Measurements from ENCODE around the gene FAM43A. TPM values are rescaled to one million over a fixed set of nuclear protein-coding genes. Genes with fewer than 3 reads are reported as not detected.
A peak's percentile ranks its signal among the peaks of the same experiment; 100 is the strongest.

The FAM43A gene
- total RNA-seq, 2 experiments from 2014 or later, result 2.4 to 2.6 TPM

DNA sequence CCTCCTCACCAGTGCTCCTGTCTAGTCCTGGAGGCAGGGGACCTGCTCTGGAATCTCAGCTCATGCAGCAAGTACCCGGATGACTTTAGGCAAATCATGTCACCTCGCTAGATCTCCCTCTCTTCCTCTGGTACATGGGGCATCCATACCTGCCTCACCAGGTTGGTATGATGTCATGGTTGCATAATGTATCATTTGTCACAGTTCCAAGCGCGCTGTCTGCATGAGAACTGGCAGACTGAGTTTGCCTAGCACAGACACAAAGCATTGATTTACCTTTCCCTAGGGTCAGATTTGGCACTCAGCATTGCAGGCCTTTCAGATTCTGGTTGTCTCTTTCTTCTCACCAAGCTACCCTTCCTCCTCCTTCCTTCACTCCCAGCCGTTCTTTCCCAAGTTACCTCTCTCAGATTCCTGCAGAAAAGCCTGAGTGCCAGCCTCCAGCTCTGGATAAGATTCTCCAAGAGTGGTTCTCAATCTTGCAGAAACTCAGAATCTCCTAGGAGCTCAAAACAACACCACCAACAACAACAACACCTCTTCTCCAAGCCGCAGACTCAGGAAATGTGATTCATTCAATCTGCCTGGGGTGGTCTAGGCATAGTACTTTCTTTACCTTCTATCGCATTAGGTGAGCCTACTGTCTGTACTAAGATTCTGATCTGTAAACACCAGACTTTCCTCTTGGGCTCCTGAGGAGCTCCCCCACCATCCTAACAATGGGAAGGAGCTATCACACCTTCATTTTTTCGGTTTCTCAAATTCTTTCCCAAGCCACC is 29.5 kb downstream of the FAM43A start:
- H3K36me3 ChIP-seq (ENCODE audit: insufficient read depth, low read length), result no peaks in the 10 kb centered on the region

GRCh38 chr3:194718079-194718478 is 32.4 kb downstream of the FAM43A start:
- H3K4me3 ChIP-seq (ENCODE audit: low read length), result no peak overlapping the region
- POLR2A ChIA-PET, result no interaction called here

More for the DNA sequence above, 29.5 kb downstream of the FAM43A start:
- H3K9me3 Mint-ChIP-seq, result no peaks in the 10 kb centered on the region
- ChIA-PET POLR2A (no interaction called here), CTCF (no interaction called here)
- H3K27ac ChIP-seq (ENCODE audit: low read depth in 1 of 2, low read length in 2 of 2), result no peak overlapping the region
- no peaks in the 10 kb centered on the region for H3K4me1 ChIP-seq (ENCODE audit: insufficient read depth, low read length)
- no peak for TF ChIP-seq CTCF (IDR thresholded peaks at IDR 0.05)
- H3K27me3 ChIP-seq (ENCODE audit: control insufficient read depth in 1 of 2, insufficient read depth in 2 of 2, low read length in 2 of 2), result no peaks in the 10 kb centered on the region
- H3K27ac Mint-ChIP-seq, result peak overlapping the region; percentile 22
- no peaks in the 10 kb centered on the region for H3K4me1 Mint-ChIP-seq (ENCODE audit: low read depth)
- intact Hi-C loops (cut with DNase I, micrococcal nuclease), result no loop called here
- no peaks in the 10 kb centered on the region for H3K36me3 Mint-ChIP-seq (ENCODE audit: low read depth)
- DNase-seq, result peak in 3 of 14 experiments; percentile 15 to 38 (median 19)
- no peak for ATAC-seq (ENCODE audit: poor library complexity)
- H3K4me3 Mint-ChIP-seq, result no peak overlapping the region
- H3K4me3 ChIP-seq (ENCODE audit: low read length), result no peak overlapping the region
- peaks cover 3% of the 10 kb centered on the region for H3K27me3 Mint-ChIP-seq
- no peaks in the 10 kb centered on the region for H3K9me3 ChIP-seq (ENCODE audit: control insufficient read depth in 1 of 2, insufficient read depth in 1 of 2, low read length in 2 of 2)

DNA sequence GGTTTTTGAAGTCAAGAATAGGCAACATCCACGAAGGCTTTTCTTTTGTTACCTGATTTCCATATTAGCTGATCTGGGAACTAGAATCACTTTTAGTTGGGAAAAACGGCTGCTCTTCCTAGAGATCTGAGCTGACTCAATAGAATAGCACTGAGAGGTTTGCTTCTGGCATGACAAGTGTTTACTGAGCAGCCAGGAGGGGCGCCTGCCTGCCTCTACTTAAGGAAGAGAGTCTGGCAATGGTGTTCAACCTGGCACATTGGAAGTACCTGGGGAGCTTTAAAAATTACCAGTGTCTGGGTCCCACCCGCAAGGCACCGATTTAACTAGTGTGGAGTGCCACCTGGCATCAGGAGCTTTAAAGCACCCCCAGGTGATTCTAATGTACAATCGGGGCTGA is 34.4 kb downstream of the FAM43A start:
- Mint-ChIP-seq H3K27me3 (peaks cover 3% of the 10 kb centered on the region), H3K4me1 (ENCODE audit: low read depth) (no peaks in the 10 kb centered on the region), H3K36me3 (ENCODE audit: low read depth) (no peaks in the 10 kb centered on the region), H3K27ac (no peak overlapping the region), H3K9me3 (no peaks in the 10 kb centered on the region), H3K4me3 (no peak overlapping the region)
- Histone ChIP-seq H3K27ac (ENCODE audit: low read depth in 1 of 2, low read length in 2 of 2) (no peak overlapping the region), H3K36me3 (ENCODE audit: insufficient read depth, low read length) (no peaks in the 10 kb centered on the region), H3K9me3 (ENCODE audit: control insufficient read depth in 1 of 2, insufficient read depth in 1 of 2, low read length in 2 of 2) (no peaks in the 10 kb centered on the region), H3K4me1 (ENCODE audit: insufficient read depth, low read length) (no peaks in the 10 kb centered on the region), H3K4me3 (ENCODE audit: low read length) (no peak overlapping the region), H3K27me3 (ENCODE audit: control insufficient read depth in 1 of 2, insufficient read depth in 2 of 2, low read length in 2 of 2) (no peaks in the 10 kb centered on the region)
- no peak for DNase-seq
- intact Hi-C loops (cut with DNase I, micrococcal nuclease), result no loop called here
- POLR2A ChIA-PET, result no interaction called here
- CTCF ChIA-PET, result no interaction called here
- no peak for TF ChIP-seq CTCF (IDR thresholded peaks at IDR 0.05)
- no peak for ATAC-seq (ENCODE audit: poor library complexity)

More at GRCh38 chr3:194718079-194718478, 32.4 kb downstream of the FAM43A start:
- Histone ChIP-seq H3K9me3 (ENCODE audit: control insufficient read depth in 1 of 2, insufficient read depth in 1 of 2, low read length in 2 of 2) (no peaks in the 10 kb centered on the region), H3K27me3 (ENCODE audit: control insufficient read depth in 1 of 2, insufficient read depth in 2 of 2, low read length in 2 of 2) (no peaks in the 10 kb centered on the region), H3K4me1 (ENCODE audit: insufficient read depth, low read length) (no peaks in the 10 kb centered on the region), H3K36me3 (ENCODE audit: insufficient read depth, low read length) (no peaks in the 10 kb centered on the region), H3K27ac (ENCODE audit: low read depth in 1 of 2, low read length in 2 of 2) (no peak overlapping the region)
- Mint-ChIP-seq H3K9me3 (no peaks in the 10 kb centered on the region), H3K27me3 (peaks cover 3% of the 10 kb centered on the region), H3K4me1 (ENCODE audit: low read depth) (no peaks in the 10 kb centered on the region), H3K4me3 (no peak overlapping the region), H3K36me3 (ENCODE audit: low read depth) (no peaks in the 10 kb centered on the region), H3K27ac (no peak overlapping the region)
- ATAC-seq (ENCODE audit: poor library complexity), result no peak
- no peak for TF ChIP-seq CTCF (IDR thresholded peaks at IDR 0.05)
- CTCF ChIA-PET, result interaction anchor here (0.5 kb wide), 1 partner anchor 16 kb away, joined by 3 read pairs; no protein-coding TSS in a partner anchor
- DNase-seq, result no peak
- intact Hi-C loops (cut with DNase I, micrococcal nuclease), result no loop called here

Data from CD4-positive, alpha-beta T cell (primary cell).